Hepatocyte (in vitro differentiated cells): ENCODE data around the gene UVRAG. TPM values are rescaled to one million over a fixed set of nuclear protein-coding genes. Genes with fewer than 3 reads are reported as not detected.

Experiments used
- DNase-seq: peaks from one replicate; pipeline ENCODE4 v3.0.0-alpha.2; 2016; ENCODE audit warnings: low spot score
- H2AFZ ChIP-seq: fragments of 200-600 bp; sonication (generic); 2 replicates; pipeline ENCODE4 v1.6.0; 2016; ENCODE audit warnings: antibody characterized with exemption, mild to moderate bottlenecking
- H3K27ac ChIP-seq: fragments of 200-600 bp; sonication (generic); 2 replicates; pipeline ENCODE4 v1.5.1; 2016; ENCODE audit warnings: mild to moderate bottlenecking
- H3K27me3 ChIP-seq: fragments of 200-600 bp; sonication (generic); 2 replicates; pipeline ENCODE4 v1.6.1; 2016
- H3K36me3 ChIP-seq: fragments of 200-600 bp; sonication (generic); replicated peaks from 2 replicates; pipeline ENCODE4 v1.5.1; 2016; ENCODE audit warnings: low read depth; ENCODE audit not compliant: insufficient read depth
- H3K4me1 ChIP-seq: fragments of 200-600 bp; sonication (generic); 2 replicates; pipeline ENCODE4 v1.5.1; 2016; ENCODE audit warnings: mild to moderate bottlenecking, moderate library complexity; ENCODE audit not compliant: insufficient read depth
- H3K4me2 ChIP-seq: fragments of 200-600 bp; sonication (generic); 2 replicates; pipeline ENCODE4 v1.6.0; 2016
- H3K4me3 ChIP-seq: fragments of 200-600 bp; sonication (generic); 2 replicates; pipeline ENCODE4 v1.5.1; 2016; ENCODE audit warnings: mild to moderate bottlenecking
- H3K79me2 ChIP-seq: fragments of 200-600 bp; sonication (generic); 2 replicates; pipeline ENCODE4 v1.6.0; 2017; ENCODE audit warnings: mild to moderate bottlenecking
- H3K9me2 ChIP-seq: fragments of 200-600 bp; sonication (generic); replicated peaks from 2 replicates; pipeline ENCODE4 v1.6.0; 2017; ENCODE audit warnings: mild to moderate bottlenecking; ENCODE audit not compliant: insufficient read depth
- H3K9me3 ChIP-seq: fragments of 200-600 bp; sonication (generic); 2 replicates; pipeline ENCODE4 v1.5.1; 2016; ENCODE audit warnings: low read depth, mild to moderate bottlenecking
- H4K20me1 ChIP-seq: fragments of 200-600 bp; sonication (generic); 2 replicates; pipeline ENCODE4 v1.6.0; 2016; ENCODE audit warnings: mild to moderate bottlenecking; ENCODE audit not compliant: insufficient read depth, poor library complexity, severe bottlenecking
- CTCF ChIP-seq: fragments of 200-600 bp; sonication (generic); IDR thresholded peaks from 2 replicates; pipeline ENCODE4 v1.5.1; 2016; ENCODE audit warnings: antibody characterized with exemption, mild to moderate bottlenecking; ENCODE audit not compliant: poor library complexity
- EZH2 ChIP-seq: fragments of 200-600 bp; sonication (generic); IDR thresholded peaks from 2 replicates; pipeline ENCODE4 v1.6.1; 2016; ENCODE audit warnings: antibody characterized with exemption, mild to moderate bottlenecking, borderline replicate concordance
- EZH2phosphoT487 ChIP-seq: fragments of 200-600 bp; sonication (generic); IDR thresholded peaks from one replicate; pipeline ENCODE4 v1.6.1; 2018; ENCODE audit warnings: antibody characterized with exemption, mild to moderate bottlenecking, low read depth, moderate library complexity; ENCODE audit not compliant: unreplicated experiment, severe bottlenecking
- whole genome bisulfite sequencing: methylation state at CpG from one replicate; pipeline ENCODE4 v1.1.6; 2016; ENCODE audit warnings: low lambda C conversion rate; ENCODE audit errors: missing lambda C conversion rate; 5-methylcytosine and 5-hydroxymethylcytosine counted together
- polyA plus RNA-seq: library from polyadenylated mRNA; unstranded; fragments of >200 nt; fragmentation: Nextera tagmentation; extraction: Ambion mirVana; gene quantifications from 2 replicates; pipeline ENCODE4 v1.2.1, GENCODE V29; 2016
- total RNA-seq: library from RNA; depleted of rRNA; stranded (reverse); fragments of >200 nt; gene quantifications from 2 replicates; pipeline ENCODE4 v1.2.3, GENCODE V29; 2014

UVRAG gene
- total and polyA plus RNA-seq, 2 experiments from 2014 or later: 15.3 to 36.5 TPM

GRCh38 chr11:76157891-76158290 is 342.9 kb downstream of the UVRAG start:
- no peak for DNase-seq
- H4K20me1 ChIP-seq: no peaks in the 10 kb centered on the region
- H3K9me3 ChIP-seq: no peaks in the 10 kb centered on the region
- H3K9me2 ChIP-seq: no peaks in the 10 kb centered on the region
- no peaks in the 10 kb centered on the region for H3K27me3 ChIP-seq
- no peak for TF ChIP-seq CTCF
- TF ChIP-seq EZH2: no peak
- TF ChIP-seq EZH2phosphoT487: no peak
- H3K79me2 ChIP-seq: no peaks in the 10 kb centered on the region
- no peaks in the 10 kb centered on the region for H3K36me3 ChIP-seq
- H3K4me3 ChIP-seq: no peak overlapping the region
- WGBS: 76% methylated on average over 7 of the region's 7 CpGs
- no peak overlapping the region for H3K4me2 ChIP-seq
- no peak overlapping the region for H2AFZ ChIP-seq
- no peak overlapping the region for H3K27ac ChIP-seq
- H3K4me1 ChIP-seq: peaks cover 49% of the 10 kb centered on the region

GRCh38 chr11:76158394-76159302 is 343.6 kb downstream of the UVRAG start:
- Histone ChIP-seq H3K9me3 (no peaks in the 10 kb centered on the region), H3K79me2 (no peaks in the 10 kb centered on the region), H3K4me2 (no peak overlapping the region), H3K4me3 (no peak overlapping the region), H3K36me3 (no peaks in the 10 kb centered on the region), H3K9me2 (no peaks in the 10 kb centered on the region), H3K27ac (no peak overlapping the region), H3K4me1 (peaks cover 45% of the 10 kb centered on the region), H2AFZ (no peak overlapping the region), H4K20me1 (no peaks in the 10 kb centered on the region), H3K27me3 (no peaks in the 10 kb centered on the region)
- DNase-seq: no peak
- TF ChIP-seq CTCF: no peak
- TF ChIP-seq EZH2phosphoT487: no peak
- no peak for TF ChIP-seq EZH2
- WGBS: 95% methylated on average over 24 of the region's 24 CpGs

GRCh38 chr11:76159303-76159937 is 344.4 kb downstream of the UVRAG start:
- no peaks in the 10 kb centered on the region for H3K9me2 ChIP-seq
- TF ChIP-seq EZH2phosphoT487 (no peak), CTCF (no peak), EZH2 (no peak)
- WGBS: 91% methylated on average over 14 of the region's 14 CpGs
- peaks cover 44% of the 10 kb centered on the region for H3K4me1 ChIP-seq
- DNase-seq: no peak
- no peaks in the 10 kb centered on the region for H3K27me3 ChIP-seq
- H3K79me2 ChIP-seq: no peaks in the 10 kb centered on the region
- H3K9me3 ChIP-seq: no peaks in the 10 kb centered on the region
- no peaks in the 10 kb centered on the region for H4K20me1 ChIP-seq
- no peak overlapping the region for H3K4me2 ChIP-seq
- no peak overlapping the region for H3K27ac ChIP-seq
- no peak overlapping the region for H2AFZ ChIP-seq
- H3K36me3 ChIP-seq: no peaks in the 10 kb centered on the region
- H3K4me3 ChIP-seq: no peak overlapping the region
